GM12865 (cell line): ENCODE measurements around the gene C19orf47.
A peak's percentile ranks its signal among the peaks of the same experiment; 100 is the strongest.

ENCODE experiments used
- DNase-seq: peaks from one replicate; pipeline ENCODE4 v3.0.0; 2010; ENCODE audit warnings: low read depth
- H3K4me3 ChIP-seq: 2 replicates; pipeline ENCODE4 v1.5.1; 2011; ENCODE audit warnings: mild to moderate bottlenecking, low read depth, low read length, control low read depth
- CTCF ChIP-seq: IDR thresholded peaks from 2 replicates; pipeline ENCODE4 v1.5.1; 2011; ENCODE audit warnings: low read length, control low read depth, low read depth, inconsistent platforms; ENCODE audit not compliant: insufficient read depth; ENCODE audit errors: missing control alignments

Gene C19orf47

GRCh38 chr19:40286235-40286970 lies 61.8 kb downstream of the C19orf47 start:
- no peak for TF ChIP-seq CTCF

GRCh38 chr19:40285353-40286234 lies 62.6 kb downstream of the C19orf47 start:
- peak; percentile 100 for DNase-seq
- TF ChIP-seq CTCF = no peak
- peak overlapping the region; percentile 89 for H3K4me3 ChIP-seq

More at GRCh38 chr19:40286235-40286970, 61.8 kb downstream of the C19orf47 start:
- DNase-seq = no peak
- H3K4me3 ChIP-seq = peak overlapping the region; percentile 48

- TF ChIP-seq CTCF = no peak
- peak; percentile 82 for DNase-seq
- peak within 1 kb of the TSS; percentile 89 for H3K4me3 ChIP-seq
These were observed 63.5 kb downstream of the C19orf47 start, which contains the start of gene AKT2 for GRCh38 chr19:40284501-40285352. AKT2 (minus strand) TSS chr19:40285345; CDS start chr19:40265267, 20,078 bp downstream.

- DNase-seq = no peak
- peak overlapping the region; percentile 89 for H3K4me3 ChIP-seq
- no peak for TF ChIP-seq CTCF
These were observed 64.0 kb downstream of the C19orf47 start for GRCh38 chr19:40284251-40284500.

GRCh38 chr19:40283414-40284250 lies 64.6 kb downstream of the C19orf47 start:
- no peak for DNase-seq
- H3K4me3 ChIP-seq = peak overlapping the region; percentile 89
- TF ChIP-seq CTCF = no peak

- DNase-seq = no peak
- peak overlapping the region; percentile 89; the same call in 1 of the 2 replicates for H3K4me3 ChIP-seq
- no peak for TF ChIP-seq CTCF
These were observed 65.3 kb downstream of the C19orf47 start for GRCh38 chr19:40282920-40283319.
